Left lung (tissue), 10 donors: ENCODE measurements around the gene SYF2. TPM values are rescaled to one million over a fixed set of nuclear protein-coding genes. Genes with fewer than 3 reads are reported as not detected.

Experiments used
- ATAC-seq: fragments of 200-7000 bp; cut with Tn5 transposase; one replicate; pipeline ENCODE4 v1.9.1; 2020; ENCODE audit warnings: moderate library complexity
- DNase-seq, 4 donors: peaks; one replicate each; pipeline ENCODE4 v3.0.0-alpha.2; 2013 to 2020
- H3K27ac ChIP-seq, 2 donors: fragments of 200-600 bp; sonication (generic) in 1 of 2; one replicate each; pipeline versions ENCODE4 v1.5.0 to v1.8.0; 2020 to 2021
- H3K27me3 ChIP-seq, 2 donors: fragments of 200-600 bp; sonication (generic) in 1 of 2; one replicate each; pipeline versions ENCODE4 v1.5.0 to v1.8.0; 2020 to 2021
- H3K36me3 ChIP-seq, 2 donors: fragments of 200-600 bp; sonication (generic) in 1 of 2; one replicate each; pipeline versions ENCODE4 v1.5.0 to v1.8.0; 2020 to 2021
- H3K4me1 ChIP-seq, 2 donors: fragments of 200-600 bp; one replicate each; pipeline ENCODE4 v1.8.0; 2021
- H3K4me3 ChIP-seq, 2 donors: fragments of 200-600 bp; sonication (generic) in 1 of 2; one replicate each; pipeline versions ENCODE4 v1.5.0 to v1.8.0; 2020 to 2021; ENCODE audit warnings: mild to moderate bottlenecking in 1 of 2
- H3K9me3 ChIP-seq, 2 donors: fragments of 200-600 bp; sonication (generic) in 1 of 2; one replicate each; pipeline versions ENCODE4 v1.5.0 to v1.8.0; 2020 to 2021
- CTCF ChIP-seq, 2 donors: fragments of 200-600 bp; sonication (generic) in 1 of 2; IDR thresholded peaks; one replicate each; pipeline versions ENCODE4 v1.5.0 to v1.8.0; 2021; ENCODE audit warnings: antibody characterized with exemption in 2 of 2
- intact Hi-C, 2 donors: fragments of 100-400 bp; cut with DNase I; formaldehyde crosslinking; loops; one replicate each; pipeline versions ENCODE4 v1.11.2 to v1.14.2; 2022
- polyA plus RNA-seq, 6 donors: library from polyadenylated mRNA; unstranded; fragments of 120-200 nt; gene quantifications; one replicate each; pipeline ENCODE4 v1.2.1, GENCODE V29; 2013; ENCODE audit not compliant: insufficient read length in 6 of 6
- total RNA-seq, 2 donors: library from RNA; stranded (reverse); fragmentation: NEBNext Ultra II Directional; extraction: Animal tissue kit (Norgen Biotek cat#: 25700); gene quantifications; one replicate each; pipeline ENCODE4 v1.2.1, GENCODE V29; 2021
- donor health status: DM: no; HTN: yes; CAD: no.
- donor health status: DM: no; HTN: no; CAD: no.

The SYF2 gene
- total and polyA plus RNA-seq, 8 donors, result 29.1 to 98.2 (median 78.1) TPM

- H3K36me3 ChIP-seq, result no peaks in the 10 kb centered on the region
- no peak for TF ChIP-seq CTCF (IDR thresholded peaks at IDR 0.05)
- intact Hi-C loops, result no loop called here
- no peak overlapping the region for H3K4me3 ChIP-seq
- no peaks in the 10 kb centered on the region for H3K4me1 ChIP-seq
- DNase-seq, result no peak
- no peak overlapping the region for H3K27ac ChIP-seq
- no peaks in the 10 kb centered on the region for H3K9me3 ChIP-seq
- no peak for ATAC-seq
- no peaks in the 10 kb centered on the region for H3K27me3 ChIP-seq
Measured at GRCh38 chr1:25197982-25198662, 34.2 kb downstream of the SYF2 start.

- DNase-seq, result no peak
- no peaks in the 10 kb centered on the region for H3K4me1 ChIP-seq
- H3K36me3 ChIP-seq, result no peaks in the 10 kb centered on the region
- no peak for TF ChIP-seq CTCF (IDR thresholded peaks at IDR 0.05)
- intact Hi-C loops, result no loop called here
- no peak overlapping the region for H3K27ac ChIP-seq
- no peaks in the 10 kb centered on the region for H3K9me3 ChIP-seq
- no peak for ATAC-seq
- peaks cover 0 to 5% of the 10 kb centered on the region in 2 donors for H3K27me3 ChIP-seq
- H3K4me3 ChIP-seq, result no peak overlapping the region
Measured at GRCh38 chr1:25197235-25197975, 34.9 kb downstream of the SYF2 start.

GRCh38 chr1:25196830-25197229 is 35.5 kb downstream of the SYF2 start:
- intact Hi-C loops, result no loop called here
- ATAC-seq (no peak), DNase-seq (no peak)
- Histone ChIP-seq H3K4me3 (no peak overlapping the region), H3K36me3 (no peaks in the 10 kb centered on the region), H3K27ac (no peak overlapping the region), H3K27me3 (peaks cover 0 to 6% of the 10 kb centered on the region in 2 donors), H3K4me1 (no peaks in the 10 kb centered on the region), H3K9me3 (no peaks in the 10 kb centered on the region)
- no peak for TF ChIP-seq CTCF (IDR thresholded peaks at IDR 0.05)

- H3K36me3 ChIP-seq, result no peaks in the 10 kb centered on the region
- intact Hi-C loops, result no loop called here
- no peak overlapping the region for H3K27ac ChIP-seq
Measured at GRCh38 chr1:25195835-25196234, 36.5 kb downstream of the SYF2 start.

More at GRCh38 chr1:25195835-25196234, 36.5 kb downstream of the SYF2 start:
- DNase-seq (no peak), ATAC-seq (no peak)
- Histone ChIP-seq H3K9me3 (no peaks in the 10 kb centered on the region), H3K4me3 (no peak overlapping the region), H3K27me3 (peaks cover 0 to 6% of the 10 kb centered on the region in 2 donors), H3K4me1 (no peaks in the 10 kb centered on the region)
- no peak for TF ChIP-seq CTCF (IDR thresholded peaks at IDR 0.05)
